GM18907 (cell line): ENCODE results near the gene DCAF5.
"Not testable (repeated sequence)": the region's sequence is repeated elsewhere in the genome, so short reads cannot be mapped to it uniquely, and the experiment has no call there.

ENCODE experiments used
- ATAC-seq: cut with Tn5 transposase; IDR thresholded peaks from one replicate; pipeline ENCODE4 v1.9.1; 2021; ENCODE audit warnings: mild to moderate bottlenecking, moderate library complexity; ENCODE audit not compliant: unreplicated experiment

DCAF5 gene

DNA sequence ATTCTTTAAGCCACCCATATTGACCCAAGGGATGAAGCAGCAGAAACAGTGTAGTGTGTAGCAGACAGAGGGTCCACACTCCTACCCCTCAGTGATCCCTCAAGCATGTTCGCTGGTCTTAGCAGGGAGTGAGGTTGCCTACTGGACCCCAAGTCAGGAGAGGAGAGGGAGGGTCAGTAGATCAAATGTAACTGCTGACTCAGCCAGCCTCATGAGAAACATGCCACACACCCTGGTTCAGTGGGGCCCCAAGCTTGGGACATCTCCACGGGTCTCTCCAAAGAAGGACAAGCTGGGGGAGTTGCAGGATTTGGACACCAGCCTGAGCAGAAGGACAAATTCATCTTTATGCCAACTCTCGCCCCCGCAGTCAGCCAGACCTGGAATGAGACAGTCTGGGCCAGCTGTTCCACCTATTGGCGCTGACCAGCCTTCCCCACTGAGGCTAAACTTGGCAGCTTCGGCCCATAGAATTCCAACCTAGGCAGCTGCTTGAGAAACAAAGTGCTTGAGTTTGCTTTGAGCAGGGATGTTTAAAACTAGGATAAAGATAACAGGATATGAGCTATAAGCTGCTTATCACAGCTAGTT lies 107.9 kb downstream of the DCAF5 start:
- ATAC-seq = no peak

DNA sequence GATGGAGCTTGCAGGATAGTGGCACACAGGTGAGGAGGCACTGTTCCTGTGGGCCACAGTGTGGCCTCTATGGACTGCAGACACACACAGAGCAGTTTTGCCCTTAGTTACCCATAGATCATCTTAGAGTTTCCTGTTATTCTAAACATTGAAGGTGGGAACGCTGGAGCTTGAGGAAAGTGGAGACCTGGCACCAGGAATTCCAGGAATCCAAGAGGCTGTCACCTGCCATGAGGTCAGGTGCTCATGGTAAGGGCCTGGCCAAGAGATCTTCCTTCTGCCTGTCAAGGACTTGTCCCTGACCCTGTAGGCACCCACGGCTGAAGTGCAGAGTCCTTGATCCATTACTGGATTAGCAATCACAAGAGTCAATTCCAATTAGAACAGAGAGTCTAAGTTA lies 108.6 kb downstream of the DCAF5 start:
- ATAC-seq = no peak

DNA sequence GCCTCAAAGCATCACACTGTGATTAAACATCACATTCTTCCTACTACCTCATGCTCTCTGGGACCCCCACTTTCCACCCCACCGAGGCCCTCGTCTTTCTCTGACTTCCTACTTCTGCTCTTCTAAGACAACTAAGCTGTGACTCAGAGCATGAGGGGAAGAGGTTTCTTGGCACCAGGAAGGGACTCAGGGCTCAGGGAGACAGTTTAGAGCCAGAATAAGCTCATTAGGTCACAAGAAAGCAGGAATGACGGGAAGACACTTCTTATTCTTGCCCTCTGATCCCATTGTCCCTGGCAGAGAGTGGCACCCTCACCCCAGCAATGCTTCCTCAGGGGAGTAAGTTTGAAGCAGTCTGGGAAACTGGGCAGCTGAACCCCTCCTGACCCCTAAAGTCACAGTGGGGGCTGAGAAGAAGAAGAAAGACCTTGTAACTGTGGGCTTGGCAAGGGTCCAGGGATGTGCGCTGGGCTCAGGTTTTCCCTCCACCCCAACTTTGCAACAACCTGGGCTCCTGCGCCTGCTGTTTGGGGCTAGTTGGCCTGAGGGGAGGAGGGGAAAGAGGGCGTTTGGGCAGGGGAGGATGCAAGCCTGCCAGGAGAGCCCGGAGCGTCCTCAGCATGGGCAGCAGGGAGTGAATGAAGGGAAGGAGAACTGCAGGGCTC lies 109.2 kb downstream of the DCAF5 start:
- ATAC-seq = no peak

DNA sequence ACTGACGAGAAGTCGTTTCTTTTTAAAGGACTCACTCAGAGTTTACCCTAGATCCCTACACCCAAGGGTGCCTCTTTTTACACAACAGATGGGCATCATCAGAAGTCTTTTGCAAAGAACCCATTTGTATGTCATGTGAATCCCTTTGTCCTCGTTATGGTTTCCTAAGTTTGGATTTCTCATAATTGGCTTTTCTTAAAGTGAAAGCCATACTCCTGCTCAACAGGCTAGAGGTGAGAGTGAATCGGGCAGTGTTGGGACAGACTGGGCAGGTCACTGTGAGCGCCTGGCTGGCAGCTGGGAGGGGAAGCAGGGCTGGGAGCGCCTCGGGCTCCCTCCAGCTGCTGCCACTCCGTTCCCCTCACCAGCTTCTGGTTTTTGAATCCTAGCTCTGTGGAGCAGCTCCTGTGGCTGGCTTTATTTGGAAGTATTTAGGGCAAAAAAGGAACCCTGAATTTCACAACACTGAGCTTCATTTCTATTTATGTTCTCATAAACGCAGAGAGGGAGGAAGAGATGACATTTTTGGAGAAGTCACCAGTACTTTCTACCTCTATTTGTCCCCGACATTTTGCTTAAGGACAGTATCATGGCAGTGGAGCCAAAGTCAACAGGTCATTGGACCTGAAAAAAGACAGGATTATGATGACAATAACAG lies 110.0 kb downstream of the DCAF5 start:
- no peak for ATAC-seq

DNA sequence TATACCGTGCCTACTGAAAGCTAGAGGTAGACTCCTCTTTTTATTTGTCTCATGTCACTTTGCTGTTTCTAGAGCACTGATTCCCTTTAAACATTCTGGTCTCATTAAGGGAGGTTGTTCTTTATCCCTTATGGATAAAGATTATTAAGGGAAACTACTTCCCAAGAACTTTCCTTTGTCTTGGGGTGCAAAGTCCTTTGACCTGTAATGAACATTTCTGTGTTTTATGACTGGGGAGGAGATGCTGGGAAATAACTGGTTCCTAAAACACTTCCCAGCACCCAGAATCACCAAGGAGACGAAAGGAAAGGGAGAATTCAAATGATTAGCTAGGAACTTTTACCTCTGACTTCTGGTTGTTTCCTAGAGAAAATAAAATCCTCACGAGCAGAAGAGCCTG lies 110.6 kb downstream of the DCAF5 start:
- no peak for ATAC-seq

DNA sequence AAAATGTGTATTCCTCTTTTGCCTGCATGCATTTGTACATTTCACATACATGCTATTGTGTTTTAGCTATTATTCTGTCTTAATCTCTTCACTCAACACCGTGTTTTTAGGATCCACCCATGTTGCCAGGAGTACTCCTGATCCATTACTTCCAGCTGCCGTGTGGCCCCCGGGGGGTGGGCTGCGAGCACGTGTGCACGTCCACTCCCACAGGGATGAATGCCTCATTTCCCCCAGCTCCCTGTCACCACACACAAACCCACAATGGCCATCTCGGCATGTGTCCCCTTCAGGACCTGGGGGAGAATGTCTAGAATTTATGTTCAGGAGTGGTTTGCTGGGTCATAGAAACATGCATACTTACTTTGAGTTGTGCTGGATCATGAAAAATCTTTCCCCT lies 111.1 kb downstream of the DCAF5 start:
- ATAC-seq = no peak

DNA sequence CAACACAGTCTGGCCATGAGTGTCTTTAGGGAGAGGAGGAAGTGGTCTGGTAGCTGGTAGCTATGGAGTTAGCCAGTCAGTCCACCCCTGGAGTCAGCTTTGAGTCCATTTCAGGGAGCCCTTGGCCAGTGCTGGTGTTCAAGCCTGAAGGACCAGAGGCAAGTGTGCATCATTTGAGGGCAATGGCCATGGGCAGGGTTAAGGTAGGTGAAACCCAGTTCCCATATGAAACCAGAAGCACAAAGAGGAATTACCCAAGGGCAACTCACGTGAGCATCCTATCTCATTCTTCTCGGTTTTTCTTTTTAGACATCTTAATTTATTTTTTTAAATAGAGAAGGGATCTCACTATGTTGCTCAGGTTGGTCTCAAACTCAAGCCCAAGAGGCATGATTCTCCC lies 112.6 kb downstream of the DCAF5 start:
- no peak for ATAC-seq

DNA sequence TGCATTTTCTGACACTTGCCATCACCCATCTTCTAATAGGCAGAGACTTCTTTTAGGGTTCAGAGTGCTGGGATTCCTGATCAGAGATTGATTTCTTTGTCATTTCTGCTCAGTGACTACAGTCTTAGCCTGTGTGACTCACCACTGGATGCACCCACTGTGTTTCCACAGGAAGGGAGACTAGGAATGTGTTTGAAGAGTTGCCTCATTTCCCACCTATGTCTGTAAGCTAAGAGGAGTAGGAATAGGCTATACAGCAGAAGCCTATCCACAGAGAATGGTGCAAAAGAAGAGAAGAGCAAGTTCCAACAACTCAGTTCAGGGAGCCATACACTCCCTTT lies 113.7 kb downstream of the DCAF5 start:
- no peak for ATAC-seq

DNA sequence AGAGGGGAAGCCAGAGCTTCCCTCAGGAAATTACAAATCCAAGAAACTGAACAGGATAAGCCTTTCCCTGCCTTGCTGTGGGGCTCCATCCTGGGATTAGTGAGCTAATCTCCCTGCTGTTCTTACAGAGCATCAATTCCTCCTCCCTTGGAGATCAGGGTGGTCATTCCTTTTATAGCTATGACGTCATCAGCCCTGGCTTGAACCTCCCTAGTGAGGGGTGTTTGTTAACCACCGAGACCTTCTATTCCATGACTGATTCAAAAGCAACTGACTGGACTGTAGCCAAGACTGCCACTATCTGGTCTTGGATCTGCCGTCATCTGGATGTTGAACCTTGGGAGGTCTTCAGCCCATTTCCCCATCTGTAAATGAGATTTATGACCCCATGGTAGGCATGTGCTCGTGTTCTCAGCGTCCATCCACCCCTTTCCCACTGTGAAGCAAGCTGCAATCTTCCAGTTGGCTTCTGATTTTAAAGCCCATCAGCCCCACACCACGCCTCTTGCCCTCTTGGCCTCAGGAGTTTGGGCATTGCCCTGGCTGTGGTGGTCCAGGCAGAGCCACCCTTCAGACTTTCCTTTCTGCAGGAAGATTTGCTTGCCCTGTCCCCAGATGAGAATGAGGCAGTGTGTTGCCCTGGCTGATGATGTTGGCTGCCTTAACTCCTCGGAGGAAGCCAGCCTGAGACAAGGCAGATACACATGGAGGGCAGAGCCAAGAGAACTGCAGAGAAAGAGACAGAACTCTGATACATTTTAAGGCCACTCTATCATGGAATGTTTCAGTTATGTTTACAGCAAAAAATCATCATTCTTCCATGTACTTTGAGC lies 114.2 kb downstream of the DCAF5 start:
- no peak for ATAC-seq

DNA sequence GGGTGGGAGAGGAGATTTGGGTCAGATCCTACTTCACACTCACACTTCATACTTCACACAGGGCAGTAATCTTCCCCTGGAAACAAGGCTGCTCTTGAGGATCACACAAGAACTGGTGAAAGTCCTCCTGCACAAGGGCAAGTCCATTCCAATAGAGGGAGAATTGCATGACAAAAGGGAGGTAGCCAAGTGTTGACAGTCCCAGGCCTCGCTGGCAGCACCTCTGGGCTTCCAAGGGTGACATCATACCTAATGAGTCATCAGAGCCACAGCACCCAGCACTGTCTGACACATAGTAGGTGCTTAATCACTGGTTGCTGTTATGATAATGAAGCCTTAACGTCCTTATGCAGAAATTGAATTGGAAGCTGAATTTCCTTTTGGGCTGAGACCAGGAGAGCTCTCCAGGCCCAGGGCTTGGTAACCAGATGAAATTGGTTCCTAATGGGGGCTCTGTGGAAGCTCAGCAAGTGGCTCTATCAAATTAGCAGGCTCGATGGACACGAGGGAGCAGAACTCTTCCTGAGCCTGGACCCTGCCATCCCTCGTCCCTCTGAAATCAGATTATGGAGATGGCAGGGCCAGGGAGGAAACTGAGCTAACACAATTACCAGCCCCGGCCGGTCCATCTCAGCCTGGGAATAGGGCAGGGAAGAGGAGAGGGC lies 115.0 kb downstream of the DCAF5 start:
- no peak for ATAC-seq

DNA sequence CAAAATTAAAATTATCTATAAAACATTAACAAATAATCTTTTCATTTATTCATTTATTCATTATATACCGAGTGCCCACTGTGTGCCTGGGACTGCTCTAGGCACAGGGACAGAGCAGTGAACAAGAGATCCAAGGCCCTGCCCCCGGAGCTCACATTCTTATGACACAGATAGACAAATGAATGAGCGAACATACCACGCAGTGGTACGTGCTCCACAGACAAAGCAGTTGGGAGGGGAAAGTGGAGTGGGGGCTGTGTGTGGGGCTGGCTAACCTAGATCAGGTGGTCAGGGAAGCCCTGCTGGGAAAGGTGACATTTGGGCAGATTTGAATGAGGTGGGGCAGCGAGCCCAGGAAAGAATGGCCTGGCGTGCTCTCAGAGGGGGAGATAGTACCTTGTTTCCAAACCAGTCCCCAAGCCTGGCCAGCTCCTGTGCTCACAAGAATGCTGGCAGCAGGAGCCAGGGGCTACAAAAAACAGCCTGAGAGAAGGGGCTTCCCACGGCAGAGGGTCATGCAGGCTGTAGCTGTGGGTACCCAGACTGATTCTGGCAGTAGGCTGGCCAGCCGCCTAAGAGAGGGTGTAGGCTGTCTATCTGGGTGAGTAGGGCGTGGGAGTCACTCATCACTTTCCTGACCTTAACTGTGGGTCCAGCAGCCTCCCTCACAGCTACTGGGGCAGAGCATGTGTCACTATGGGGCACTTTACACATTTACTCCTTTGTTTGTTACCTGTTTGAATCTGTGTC lies 116.0 kb downstream of the DCAF5 start:
- no peak for ATAC-seq

DNA sequence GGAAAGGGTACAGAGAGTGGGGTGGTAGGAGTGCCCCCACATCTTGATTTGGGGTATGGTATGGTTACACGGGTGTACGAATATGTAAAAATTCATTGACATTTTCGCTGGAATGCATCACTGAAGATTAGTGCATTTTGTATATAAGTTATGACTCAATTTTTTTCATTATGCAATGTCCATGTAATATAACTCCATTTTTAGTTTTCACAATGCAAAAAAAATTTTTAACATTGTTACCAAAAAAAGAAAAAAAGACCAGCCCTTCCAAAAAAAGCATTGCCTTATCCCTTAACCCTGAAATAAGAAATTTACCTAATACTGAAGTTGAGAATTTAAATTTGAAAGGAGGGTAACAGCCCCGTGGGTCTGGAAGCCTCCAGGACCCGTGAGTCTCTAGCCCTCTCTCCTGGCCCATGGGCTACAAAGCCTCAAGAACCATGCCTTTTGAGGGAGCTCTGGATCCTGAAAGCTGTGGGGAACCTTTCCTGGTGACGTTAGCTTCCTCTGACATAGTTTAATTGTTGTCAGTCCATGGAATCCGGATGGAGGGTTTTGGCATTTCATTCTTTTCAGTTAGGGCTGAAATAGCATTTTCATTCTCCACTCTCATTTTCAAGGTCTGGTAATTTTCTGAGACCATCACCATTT lies 118.2 kb downstream of the DCAF5 start:
- no peak for ATAC-seq

DNA sequence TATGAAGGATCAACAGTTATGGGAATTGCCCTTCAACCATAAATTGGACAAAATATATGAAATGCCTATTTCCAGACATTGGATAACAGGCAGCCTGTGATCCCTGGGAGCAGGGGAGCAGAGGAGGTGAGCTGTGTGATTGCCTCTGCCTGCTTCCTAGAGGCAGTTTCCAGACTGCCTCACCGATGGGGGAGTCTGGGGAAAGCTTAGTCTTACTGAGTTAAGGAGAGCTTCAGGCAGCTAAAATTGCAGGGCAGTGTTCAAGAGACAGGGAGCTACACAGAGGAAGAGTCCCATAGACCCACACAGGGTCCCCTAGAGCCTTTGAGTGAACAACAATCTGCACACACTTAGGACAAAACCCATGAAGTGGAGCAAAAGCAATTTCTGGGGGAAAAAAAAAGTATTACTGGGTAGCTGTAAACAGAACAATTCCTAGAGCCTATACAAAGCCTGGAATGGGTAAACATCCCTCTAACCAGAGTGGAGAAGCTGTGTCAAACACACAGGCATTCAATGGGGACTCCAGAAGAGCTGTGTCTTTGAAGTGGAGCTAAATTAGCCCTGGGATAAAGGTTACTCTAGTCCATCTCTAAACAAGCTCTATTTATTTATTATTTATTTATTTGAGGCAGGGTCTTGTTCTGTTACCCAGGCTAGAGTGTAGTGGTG lies 125.5 kb downstream of the DCAF5 start:
- ATAC-seq = no peak

DNA sequence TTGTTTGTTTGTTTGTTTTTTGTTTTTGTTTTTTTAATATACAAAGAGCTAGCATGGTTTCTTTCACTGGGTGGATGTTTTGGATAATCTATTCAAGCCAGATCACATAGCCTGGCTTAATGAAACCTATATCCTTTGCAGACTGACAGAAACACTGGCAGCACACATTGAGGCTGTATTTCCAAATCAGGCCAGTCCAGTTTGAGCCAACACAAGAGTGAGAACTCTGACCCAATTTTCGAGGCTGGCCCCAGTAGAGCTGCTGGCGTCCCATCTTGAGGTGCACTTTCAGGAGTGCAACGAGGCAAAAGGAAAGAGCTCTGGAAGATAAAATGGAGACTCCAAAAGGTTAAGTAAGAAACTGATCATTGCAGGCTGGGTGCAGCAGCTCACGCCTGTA lies 129.9 kb downstream of the DCAF5 start:
- no peak for ATAC-seq

DNA sequence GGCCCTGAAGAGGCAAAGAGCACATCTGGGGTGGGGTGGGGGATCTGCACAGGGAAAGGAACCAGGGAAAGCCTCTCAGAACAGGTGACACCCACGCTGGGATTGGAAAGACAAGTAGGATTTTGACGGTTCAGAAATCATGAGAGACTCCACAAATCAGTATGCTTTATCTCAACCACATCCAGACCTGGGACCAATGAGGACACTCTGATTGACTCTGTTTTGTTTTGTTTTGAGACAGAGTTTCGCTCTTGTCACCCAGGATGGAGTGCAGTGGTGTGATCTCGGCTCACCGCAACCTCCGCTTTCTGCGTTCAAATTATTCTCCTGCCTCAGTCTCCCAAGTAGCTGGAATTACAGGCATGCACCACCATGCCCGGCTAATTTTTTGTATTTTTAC lies 130.8 kb downstream of the DCAF5 start:
- not testable (repeated sequence) for ATAC-seq

DNA sequence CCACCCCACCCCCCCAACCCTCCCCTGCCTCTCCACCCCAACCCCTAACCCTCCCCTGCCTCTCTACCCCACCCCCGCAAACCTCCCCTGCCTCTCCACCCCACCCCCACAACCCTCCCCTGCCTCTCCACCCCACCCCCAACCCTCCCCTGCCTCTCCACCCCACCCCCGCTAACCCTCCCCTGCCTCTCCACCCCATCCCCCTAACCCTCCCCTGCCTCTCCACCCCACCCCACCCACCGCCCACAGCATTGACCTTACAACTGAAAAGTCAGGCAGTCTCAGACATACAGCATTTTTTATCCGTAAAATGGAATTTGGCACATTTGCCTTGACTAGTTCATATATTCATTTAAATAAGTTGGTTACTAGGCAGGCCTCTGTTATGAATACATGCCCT lies 135.2 kb downstream of the DCAF5 start:
- ATAC-seq = no peak

DNA sequence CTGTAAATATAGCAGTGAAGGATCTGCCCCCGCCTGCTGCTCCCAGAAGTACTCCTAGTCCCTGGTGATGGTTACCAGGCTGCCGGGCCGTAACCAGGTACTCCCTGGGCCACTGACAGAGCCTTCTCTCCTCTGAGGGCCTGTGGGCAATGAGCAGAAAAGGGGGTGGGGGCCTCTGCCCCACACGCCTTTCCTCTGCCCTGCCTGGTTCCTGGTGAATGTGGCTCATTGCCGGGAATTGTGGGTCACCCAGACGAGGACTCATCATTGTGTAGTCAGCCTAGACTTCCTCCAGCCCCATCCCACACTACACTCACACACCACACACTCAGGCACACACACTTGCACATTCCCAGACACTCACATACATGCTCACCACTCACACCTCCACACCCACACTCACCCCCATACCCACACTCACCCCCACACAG lies 138.1 kb downstream of the DCAF5 start:
- ATAC-seq = no peak

DNA sequence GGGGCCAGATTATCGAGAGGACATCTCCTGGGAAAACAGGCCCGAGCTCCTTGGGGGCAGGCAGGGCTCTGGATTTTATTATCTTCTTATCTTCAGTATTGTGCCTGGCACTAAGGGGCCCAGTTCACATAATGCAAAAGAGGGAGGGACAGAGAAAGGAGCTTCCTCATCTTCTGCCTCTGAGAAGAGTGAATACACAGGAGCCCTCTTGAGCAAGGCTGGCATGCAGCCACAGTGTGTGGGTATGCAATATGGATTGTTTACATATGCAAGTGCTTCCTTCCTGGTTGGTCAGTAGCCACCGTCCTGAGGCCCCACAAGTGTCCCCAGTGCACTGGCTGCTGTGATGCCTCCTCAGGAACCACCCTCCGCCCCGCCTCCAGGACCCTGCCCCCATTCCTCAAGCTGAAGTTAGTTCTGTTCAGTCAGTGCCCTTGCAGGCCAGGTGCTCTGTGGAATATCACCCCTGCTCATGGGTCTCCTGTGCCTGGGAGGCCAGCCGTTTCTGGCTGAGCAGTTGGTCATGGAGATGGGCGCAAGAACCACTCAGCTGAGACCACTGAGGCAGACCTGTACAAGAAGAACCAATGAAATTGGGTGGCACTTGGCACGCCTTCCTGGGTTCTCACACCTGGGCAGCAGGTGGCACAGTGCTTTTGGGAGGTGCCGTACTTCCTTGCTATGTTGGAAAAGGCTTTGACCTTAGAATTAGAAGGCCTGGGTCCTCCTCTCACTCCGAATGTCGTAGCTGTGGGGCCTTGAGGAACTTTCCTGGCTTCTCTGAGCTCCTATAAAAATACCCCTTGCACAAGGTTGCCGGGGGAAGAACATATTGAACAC lies 138.8 kb downstream of the DCAF5 start:
- ATAC-seq = no peak
